ENCODE measurements around the gene NPEPPS.

The NPEPPS gene

GRCh38 chr17:47669081-47669480 lies 138.2 kb downstream of the NPEPPS start:
- no peak for DNase-seq

- no peak for DNase-seq
Measured at GRCh38 chr17:47670064-47670463, 139.2 kb downstream of the NPEPPS start.

Measured in stimulated activated naive CD4-positive, alpha-beta T cell treated with Interleukin-2 at 50 U/mL for 16 hours (primary cell).